K562 (cell line): ENCODE measurements around the gene ZNF816.
"Not testable (repeated sequence)": the region's sequence is repeated elsewhere in the genome, so short reads cannot be mapped to it uniquely, and the experiment has no call there.

Source experiments
- GTF2F1 ChIP-seq: IDR thresholded peaks from 2 replicates; pipeline ENCODE4 v1.6.1; 2011; ENCODE audit warnings: low read depth, low read length, improper control_type of control experiment
- POLR2A ChIP-seq: fragments of 450-650 bp; conservative IDR thresholded peaks from 2 replicates; pipeline ENCODE4 v1.6.1; 2016
- SREBF1 ChIP-seq: fragments of 150-350 bp; IDR thresholded peaks from 2 replicates; pipeline ENCODE4 v1.6.1; 2014; ENCODE audit warnings: antibody characterized with exemption, low read depth, low read length, borderline replicate concordance
- TAF1 ChIP-seq: IDR thresholded peaks from 2 replicates; pipeline ENCODE4 v1.6.1; 2011; ENCODE audit warnings: mild to moderate bottlenecking, low read length, moderate library complexity; ENCODE audit not compliant: insufficient read depth, control insufficient read depth, severe bottlenecking; ENCODE audit errors: extremely low read depth

DNA sequence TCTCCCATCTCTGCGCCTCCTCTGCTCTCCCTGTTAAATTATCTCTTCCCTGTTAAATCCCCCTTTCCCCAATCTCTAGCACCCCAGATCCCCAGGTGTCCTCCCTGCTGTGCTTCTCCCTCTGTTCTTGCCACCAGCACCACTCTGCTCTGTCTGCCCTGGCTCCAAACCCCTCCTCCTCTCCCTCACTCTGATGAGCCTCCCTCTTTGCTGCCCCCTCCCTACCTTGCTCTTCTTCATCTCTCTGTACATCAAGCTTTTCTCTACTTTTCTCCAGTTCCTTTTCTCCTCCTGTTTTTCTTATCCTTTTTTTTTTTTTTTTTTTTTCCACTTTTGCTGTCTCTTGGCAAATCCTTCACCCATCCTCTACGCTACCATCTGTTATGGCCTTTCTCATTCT, 21.2 kb downstream of the ZNF816 start:
- not testable (repeated sequence) for TF ChIP-seq TAF1, POLR2A, SREBF1, GTF2F1
